Coronary artery (tissue), 2 donors: ENCODE data around the gene YJEFN3.

ENCODE experiments used
- DNase-seq: peaks from one replicate; pipeline ENCODE4 v3.0.0-alpha.2; 2017; ENCODE audit warnings: low spot score
- H3K27ac ChIP-seq, 2 donors: fragments of 200-600 bp; sonication (generic); one replicate each; pipeline ENCODE4 v1.5.1; 2016 to 2019
- H3K4me3 ChIP-seq: fragments of 200-600 bp; sonication (generic); 2 replicates; pipeline ENCODE4 v1.5.1; 2016; ENCODE audit warnings: mild to moderate bottlenecking, moderate library complexity
- CTCF ChIP-seq: fragments of 200-600 bp; sonication (generic); IDR thresholded peaks from one replicate; pipeline ENCODE4 v1.5.1; 2019; ENCODE audit warnings: antibody characterized with exemption

The YJEFN3 gene

GRCh38 chr19:19499272-19499995, 29.3 kb upstream of the YJEFN3 start:
- Histone ChIP-seq H3K4me3 (no peak overlapping the region), H3K27ac (no peak overlapping the region)
- DNase-seq, result no peak
- TF ChIP-seq CTCF, result no peak

- H3K27ac ChIP-seq, result no peak overlapping the region
- TF ChIP-seq CTCF, result no peak
- DNase-seq, result no peak
- no peak overlapping the region for H3K4me3 ChIP-seq
Observed at GRCh38 chr19:19500975-19501644, 27.6 kb upstream of the YJEFN3 start.

GRCh38 chr19:19501798-19502197, 26.9 kb upstream of the YJEFN3 start:
- H3K27ac ChIP-seq, result no peak overlapping the region
- no peak for TF ChIP-seq CTCF
- no peak overlapping the region for H3K4me3 ChIP-seq
- no peak for DNase-seq

- Histone ChIP-seq H3K4me3 (no peak overlapping the region), H3K27ac (no peak overlapping the region)
- DNase-seq, result no peak
- TF ChIP-seq CTCF, result no peak
Observed at GRCh38 chr19:19502281-19502680, 26.4 kb upstream of the YJEFN3 start.

- no peak overlapping the region for H3K27ac ChIP-seq
- H3K4me3 ChIP-seq, result no peak overlapping the region
- TF ChIP-seq CTCF, result no peak
- DNase-seq, result no peak
Observed at GRCh38 chr19:19502808-19503602, 25.7 kb upstream of the YJEFN3 start.

- DNase-seq, result peak; percentile 64
- H3K27ac ChIP-seq, result no peak overlapping the region
- H3K4me3 ChIP-seq, result no peak overlapping the region
- no peak for TF ChIP-seq CTCF
Observed at GRCh38 chr19:19504754-19505668, 23.7 kb upstream of the YJEFN3 start.
